HepG2 (cell line): Measurements from ENCODE around the gene SYNJ2. TPM values are rescaled to one million over a fixed set of nuclear protein-coding genes. Genes with fewer than 3 reads are reported as not detected.

Source experiments
- ATF7 ChIP-seq, 2 experiments: fragments of 450-650 bp in 1 of 2; sonication (generic) in 1 of 2; formaldehyde crosslinking in 1 of 2; IDR thresholded peaks; 2 replicates each; pipeline versions ENCODE4 v1.4.0 to v1.6.1; 2016 to 2020; ENCODE audit warnings: antibody characterized with exemption in 1 of 2, mild to moderate bottlenecking in 1 of 2, missing genetic modification reagents in 1 of 2
- ATRX ChIP-seq: sonication (generic); formaldehyde crosslinking; IDR thresholded peaks from 2 replicates; pipeline ENCODE4 v1.4.0; 2020; ENCODE audit warnings: missing genetic modification reagents, borderline replicate concordance
- DR1 ChIP-seq: sonication (generic); formaldehyde crosslinking; IDR thresholded peaks from 2 replicates; pipeline ENCODE4 v1.8.0; 2021; ENCODE audit warnings: mild to moderate bottlenecking, missing genetic modification reagents, inconsistent platforms
- FIP1L1 ChIP-seq: fragments of 200-400 bp; formaldehyde crosslinking; IDR thresholded peaks from 2 replicates; pipeline ENCODE4 v1.6.1; 2018; ENCODE audit warnings: low read depth, mild to moderate bottlenecking, low read length, moderate library complexity, borderline replicate concordance; ENCODE audit not compliant: insufficient read depth
- KDM2A ChIP-seq: sonication (generic); formaldehyde crosslinking; IDR thresholded peaks from 2 replicates; pipeline ENCODE4 v1.4.0; 2020; ENCODE audit warnings: low read depth, missing genetic modification reagents, borderline replicate concordance
- KLF6 ChIP-seq: IDR thresholded peaks from 2 replicates; pipeline ENCODE4 v1.8.0; 2016; ENCODE audit warnings: missing biosample characterization, missing genetic modification reagents
- MYC ChIP-seq: sonication (generic); formaldehyde crosslinking; IDR thresholded peaks from 2 replicates; pipeline ENCODE4 v1.9.0; 2021; ENCODE audit warnings: missing genetic modification reagents, borderline replicate concordance
- PHF5A ChIP-seq: IDR thresholded peaks from one replicate; pipeline ENCODE4 v1.6.1; 2018; ENCODE audit warnings: low read depth, missing genetic modification reagents; ENCODE audit not compliant: unreplicated experiment
- PLRG1 ChIP-seq: fragments of 450-650 bp; conservative IDR thresholded peaks from 2 replicates; pipeline ENCODE4 v1.6.1; 2016
- REXO4 ChIP-seq: sonication (generic); formaldehyde crosslinking; IDR thresholded peaks from 2 replicates; pipeline ENCODE4 v1.8.0; 2022; ENCODE audit warnings: missing genetic modification reagents, mild to moderate bottlenecking, borderline replicate concordance
- RXRB ChIP-seq: IDR thresholded peaks from 2 replicates; pipeline ENCODE4 v1.6.1; 2016; ENCODE audit warnings: borderline replicate concordance, missing genetic modification reagents, missing compliant biosample characterization
- SAP130 ChIP-seq: IDR thresholded peaks from 2 replicates; pipeline ENCODE4 v1.6.1; 2016; ENCODE audit warnings: low read depth
- THAP11 ChIP-seq: IDR thresholded peaks from 2 replicates; pipeline ENCODE4 v1.6.1; 2016; ENCODE audit warnings: missing biosample characterization, missing genetic modification reagents
- ZFY ChIP-seq: sonication (generic); formaldehyde crosslinking; IDR thresholded peaks from 2 replicates; pipeline ENCODE4 v1.4.0; 2020; ENCODE audit warnings: missing genetic modification reagents
- ZNF30 ChIP-seq: sonication (generic); formaldehyde crosslinking; IDR thresholded peaks from 2 replicates; pipeline ENCODE4 v1.5.0; 2020; ENCODE audit warnings: mild to moderate bottlenecking, missing genetic modification reagents
- ZNF460 ChIP-seq: sonication (generic); formaldehyde crosslinking; IDR thresholded peaks from 2 replicates; pipeline ENCODE4 v1.5.1; 2020; ENCODE audit warnings: missing genetic modification reagents, mild to moderate bottlenecking, borderline replicate concordance
- ZNF556 ChIP-seq: sonication (generic); formaldehyde crosslinking; IDR thresholded peaks from 2 replicates; pipeline ENCODE4 v1.4.0; 2020; ENCODE audit warnings: mild to moderate bottlenecking, missing genetic modification reagents, borderline replicate concordance
- ZNF616 ChIP-seq: sonication (generic); formaldehyde crosslinking; IDR thresholded peaks from 2 replicates; pipeline ENCODE4 v1.5.0; 2020; ENCODE audit warnings: low read depth, mild to moderate bottlenecking, missing genetic modification reagents
- ZNF678 ChIP-seq: sonication (generic); formaldehyde crosslinking; IDR thresholded peaks from 2 replicates; pipeline ENCODE4 v1.4.0; 2020; ENCODE audit warnings: mild to moderate bottlenecking, missing genetic modification reagents
- polyA plus RNA-seq, 8 experiments: library from polyadenylated mRNA; depleted of rRNA in 3 of 8; stranded (reverse) in 7 of 8; unstranded in 1 of 8; fragments of >200 nt; fragmentation: Illumina TruSeq in 4 of 8; extraction: Trizol in 4 of 8; gene quantifications; 2 replicates each; pipeline versions ENCODE4 v1.2.1 to v1.2.3, GENCODE V29; 2011 to 2016; ENCODE audit warnings: low read depth in 4 of 8, missing spikeins in 1 of 8, mixed read lengths in 1 of 8; ENCODE audit not compliant: insufficient read depth in 1 of 8
- total RNA-seq, 5 experiments: library from RNA; depleted of rRNA; stranded (reverse); fragments of >200 nt; fragmentation: Illumina TruSeq; extraction: Trizol; gene quantifications; 2 replicates each; pipeline ENCODE4 v1.2.3, GENCODE V29; 2016; ENCODE audit warnings: low read depth in 1 of 5
- TF ChIP-seq, protein P1 (sequence below): sonication (generic); formaldehyde crosslinking; IDR thresholded peaks from 2 replicates; pipeline ENCODE4 v1.5.0; 2020; ENCODE audit warnings: mild to moderate bottlenecking, missing genetic modification reagents, moderate library complexity
- TF ChIP-seq, protein P2 (sequence below): sonication (generic); formaldehyde crosslinking; IDR thresholded peaks from 2 replicates; pipeline ENCODE4 v1.4.0; 2020; ENCODE audit warnings: missing genetic modification reagents
- TF ChIP-seq, protein P3 (sequence below): IDR thresholded peaks from 2 replicates; pipeline ENCODE4 v1.6.1; 2012; ENCODE audit warnings: low read length, improper control_type of control experiment

Gene SYNJ2
- total and polyA plus RNA-seq, 2 of the 13 experiments (the other 11 are each of a cell fraction or from before 2014, with no cell fraction given) = 39.1 to 57.6 TPM

DNA sequence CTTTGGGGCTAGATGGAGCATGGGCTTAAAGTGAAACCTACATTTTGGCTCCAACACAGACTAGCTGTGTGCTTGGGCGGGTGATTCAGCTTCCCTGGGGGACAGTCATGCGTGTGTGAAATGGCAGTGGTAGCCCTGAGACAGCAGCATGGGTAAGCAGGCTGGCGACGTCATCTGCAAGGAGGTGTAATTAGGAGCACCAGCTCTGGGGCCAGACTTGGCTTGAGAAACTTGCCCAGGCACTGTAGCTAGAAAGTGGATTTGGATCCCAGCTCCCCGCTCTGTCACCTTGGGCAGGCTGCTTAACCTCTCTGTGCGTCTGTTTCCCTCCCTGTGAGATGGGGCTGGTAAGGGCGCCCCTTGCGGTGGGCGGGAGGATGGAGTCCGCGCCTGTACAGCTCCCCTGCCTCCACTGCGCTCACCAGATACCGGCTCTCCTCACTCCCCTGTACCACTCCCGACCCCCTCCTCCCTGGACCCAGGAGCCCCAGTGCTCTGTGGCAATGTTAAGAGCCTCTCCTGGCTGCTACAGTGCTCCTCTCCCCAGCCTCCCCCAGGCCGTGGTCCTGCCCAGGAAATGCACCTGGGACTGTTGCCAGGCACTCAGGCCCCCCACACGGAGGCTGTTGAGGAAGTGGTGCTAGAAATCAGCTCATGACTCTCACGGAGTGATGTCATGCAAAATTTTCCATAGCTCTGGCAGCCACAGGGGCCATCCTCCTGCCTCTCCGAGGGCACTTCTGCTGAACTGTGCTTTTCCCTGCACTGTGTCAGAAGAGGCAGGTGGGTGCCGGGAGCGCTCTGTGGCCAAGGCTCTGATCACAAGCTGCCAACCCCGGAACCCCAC, 44.6 kb downstream of the SYNJ2 start (continued):
- TF ChIP-seq ZNF678 (no peak), KLF6 (CRISPR knock-in tag) (no peak), ATRX (no peak), REXO4 (CRISPR knock-in tag) (no peak), ZNF616 (CRISPR knock-in tag) (no peak), ZFY (CRISPR knock-in tag) (no peak), ZNF460 (CRISPR knock-in tag) (no peak), MYC (peak; percentile 47; the same call in 1 of the 2 replicates), PHF5A (CRISPR knock-in tag) (no peak), ATF7 (IDR thresholded peaks at IDR 0.05) (peak; percentile 57), ATF7 (CRISPR knock-in tag; IDR thresholded peaks at IDR 0.05) (peak; percentile 36; the same call in 1 of the 2 replicates), SAP130 (CRISPR knock-in tag) (peak; percentile 67), PLRG1 (no peak), KDM2A (CRISPR knock-in tag) (peak; percentile 39; the same call in 1 of the 2 replicates), ZNF30 (CRISPR knock-in tag) (no peak), FIP1L1 (no peak), THAP11 (peak; percentile 28; the same call in 1 of the 2 replicates), ZNF556 (no peak), RXRB (CRISPR knock-in tag) (0 out of 2 replicates have a peak, but pooled peaks have one; percentile 23), DR1 (peak; percentile 48; the same call in 1 of the 2 replicates)
- TF ChIP-seq, protein P1, sequence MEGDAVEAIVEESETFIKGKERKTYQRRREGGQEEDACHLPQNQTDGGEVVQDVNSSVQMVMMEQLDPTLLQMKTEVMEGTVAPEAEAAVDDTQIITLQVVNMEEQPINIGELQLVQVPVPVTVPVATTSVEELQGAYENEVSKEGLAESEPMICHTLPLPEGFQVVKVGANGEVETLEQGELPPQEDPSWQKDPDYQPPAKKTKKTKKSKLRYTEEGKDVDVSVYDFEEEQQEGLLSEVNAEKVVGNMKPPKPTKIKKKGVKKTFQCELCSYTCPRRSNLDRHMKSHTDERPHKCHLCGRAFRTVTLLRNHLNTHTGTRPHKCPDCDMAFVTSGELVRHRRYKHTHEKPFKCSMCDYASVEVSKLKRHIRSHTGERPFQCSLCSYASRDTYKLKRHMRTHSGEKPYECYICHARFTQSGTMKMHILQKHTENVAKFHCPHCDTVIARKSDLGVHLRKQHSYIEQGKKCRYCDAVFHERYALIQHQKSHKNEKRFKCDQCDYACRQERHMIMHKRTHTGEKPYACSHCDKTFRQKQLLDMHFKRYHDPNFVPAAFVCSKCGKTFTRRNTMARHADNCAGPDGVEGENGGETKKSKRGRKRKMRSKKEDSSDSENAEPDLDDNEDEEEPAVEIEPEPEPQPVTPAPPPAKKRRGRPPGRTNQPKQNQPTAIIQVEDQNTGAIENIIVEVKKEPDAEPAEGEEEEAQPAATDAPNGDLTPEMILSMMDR (CRISPR knock-in tag) = peak; percentile 12; the same call in 1 of the 2 replicates
- TF ChIP-seq, protein P2, sequence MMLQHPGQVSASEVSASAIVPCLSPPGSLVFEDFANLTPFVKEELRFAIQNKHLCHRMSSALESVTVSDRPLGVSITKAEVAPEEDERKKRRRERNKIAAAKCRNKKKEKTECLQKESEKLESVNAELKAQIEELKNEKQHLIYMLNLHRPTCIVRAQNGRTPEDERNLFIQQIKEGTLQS (CRISPR knock-in tag) = peak; percentile 81; the same call in 1 of the 2 replicates
- TF ChIP-seq, protein P3, sequence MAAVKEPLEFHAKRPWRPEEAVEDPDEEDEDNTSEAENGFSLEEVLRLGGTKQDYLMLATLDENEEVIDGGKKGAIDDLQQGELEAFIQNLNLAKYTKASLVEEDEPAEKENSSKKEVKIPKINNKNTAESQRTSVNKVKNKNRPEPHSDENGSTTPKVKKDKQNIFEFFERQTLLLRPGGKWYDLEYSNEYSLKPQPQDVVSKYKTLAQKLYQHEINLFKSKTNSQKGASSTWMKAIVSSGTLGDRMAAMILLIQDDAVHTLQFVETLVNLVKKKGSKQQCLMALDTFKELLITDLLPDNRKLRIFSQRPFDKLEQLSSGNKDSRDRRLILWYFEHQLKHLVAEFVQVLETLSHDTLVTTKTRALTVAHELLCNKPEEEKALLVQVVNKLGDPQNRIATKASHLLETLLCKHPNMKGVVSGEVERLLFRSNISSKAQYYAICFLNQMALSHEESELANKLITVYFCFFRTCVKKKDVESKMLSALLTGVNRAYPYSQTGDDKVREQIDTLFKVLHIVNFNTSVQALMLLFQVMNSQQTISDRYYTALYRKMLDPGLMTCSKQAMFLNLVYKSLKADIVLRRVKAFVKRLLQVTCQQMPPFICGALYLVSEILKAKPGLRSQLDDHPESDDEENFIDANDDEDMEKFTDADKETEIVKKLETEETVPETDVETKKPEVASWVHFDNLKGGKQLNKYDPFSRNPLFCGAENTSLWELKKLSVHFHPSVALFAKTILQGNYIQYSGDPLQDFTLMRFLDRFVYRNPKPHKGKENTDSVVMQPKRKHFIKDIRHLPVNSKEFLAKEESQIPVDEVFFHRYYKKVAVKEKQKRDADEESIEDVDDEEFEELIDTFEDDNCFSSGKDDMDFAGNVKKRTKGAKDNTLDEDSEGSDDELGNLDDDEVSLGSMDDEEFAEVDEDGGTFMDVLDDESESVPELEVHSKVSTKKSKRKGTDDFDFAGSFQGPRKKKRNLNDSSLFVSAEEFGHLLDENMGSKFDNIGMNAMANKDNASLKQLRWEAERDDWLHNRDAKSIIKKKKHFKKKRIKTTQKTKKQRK = no peak
